ENCODE results near the gene MYO7A.
A peak's percentile ranks its signal among the peaks of the same experiment; 100 is the strongest.

Gene MYO7A

GRCh38 chr11:77170107-77170506 is 42.1 kb downstream of the MYO7A start:
- DNase-seq = no peak

GRCh38 chr11:77171254-77171653 is 43.2 kb downstream of the MYO7A start:
- DNase-seq = no peak

- peak; percentile 72 for DNase-seq
Measured at GRCh38 chr11:77171885-77172665, 44.0 kb downstream of the MYO7A start.

- no peak for DNase-seq
Measured at GRCh38 chr11:77172666-77172982, 44.6 kb downstream of the MYO7A start.

- DNase-seq = no peak
Measured at GRCh38 chr11:77173494-77173893, 45.4 kb downstream of the MYO7A start.

- no peak for DNase-seq
Measured at GRCh38 chr11:77174559-77174958, 46.5 kb downstream of the MYO7A start.

- DNase-seq = no peak
Measured at GRCh38 chr11:77175021-77175842, 47.2 kb downstream of the MYO7A start.

GRCh38 chr11:77175869-77176539 is 48.0 kb downstream of the MYO7A start:
- DNase-seq = no peak

GRCh38 chr11:77176996-77177395 is 49.0 kb downstream of the MYO7A start:
- no peak for DNase-seq

GRCh38 chr11:77178150-77178549 is 50.1 kb downstream of the MYO7A start:
- DNase-seq = no peak

- DNase-seq = no peak
Measured at GRCh38 chr11:77179048-77179447, 51.0 kb downstream of the MYO7A start.

GRCh38 chr11:77179681-77180080 is 51.6 kb downstream of the MYO7A start:
- DNase-seq = no peak

GRCh38 chr11:77180346-77180745 is 52.3 kb downstream of the MYO7A start:
- no peak for DNase-seq

- no peak for DNase-seq
Measured at GRCh38 chr11:77181226-77181625, 53.2 kb downstream of the MYO7A start.

- DNase-seq = no peak
Measured at GRCh38 chr11:77181799-77182541, 53.9 kb downstream of the MYO7A start.

GRCh38 chr11:77182542-77183430 is 54.7 kb downstream of the MYO7A start:
- DNase-seq = no peak

- DNase-seq = no peak
Measured at GRCh38 chr11:77183431-77183984, 55.5 kb downstream of the MYO7A start.

- no peak for DNase-seq
Measured at GRCh38 chr11:77184136-77184860, 56.3 kb downstream of the MYO7A start.

GRCh38 chr11:77186302-77186701 is 58.3 kb downstream of the MYO7A start:
- no peak for DNase-seq

GRCh38 chr11:77187111-77187750 is 59.2 kb downstream of the MYO7A start:
- DNase-seq = no peak
